CD14-positive monocyte (primary cell): Measurements from ENCODE around the gene SYNRG. TPM values are rescaled to one million over a fixed set of nuclear protein-coding genes. Genes with fewer than 3 reads are reported as not detected.

Source experiments
- DNase-seq, 3 donors: peaks; one replicate each; pipeline ENCODE4 v3.0.0-alpha.2; 2011 to 2022
- H2AFZ ChIP-seq: 2 replicates; pipeline ENCODE4 v1.6.0; 2012; ENCODE audit warnings: mild to moderate bottlenecking, low read depth, low read length, inconsistent platforms; ENCODE audit not compliant: insufficient read depth, poor library complexity, severe bottlenecking
- H3K27ac ChIP-seq, 2 donors: 1 replicate in 1 of 2; 2 replicates in 1 of 2; pipeline ENCODE4 v1.5.1; 2012 to 2013; ENCODE audit warnings: low read length in 2 of 2, control low read depth in 1 of 2, inconsistent platforms in 1 of 2, low read depth in 1 of 2, mild to moderate bottlenecking in 1 of 2
- H3K27me3 ChIP-seq, 2 donors: one replicate each; pipeline versions ENCODE4 v1.6.0 to v1.6.1; 2011 to 2013; ENCODE audit warnings: low read length in 2 of 2; ENCODE audit not compliant: control insufficient read depth in 2 of 2, insufficient read depth in 2 of 2
- H3K36me3 ChIP-seq, 2 donors: replicated peaks in 1 of 2; 1 replicate in 1 of 2; 2 replicates in 1 of 2; pipeline versions ENCODE4 v1.5.1 to v1.6.1; 2012 to 2013; ENCODE audit warnings: low read length in 2 of 2, control low read depth in 1 of 2, inconsistent platforms in 1 of 2, mild to moderate bottlenecking in 1 of 2; ENCODE audit not compliant: insufficient read depth in 2 of 2, control insufficient read depth in 1 of 2
- H3K4me1 ChIP-seq, 2 donors: 1 replicate in 1 of 2; 2 replicates in 1 of 2; pipeline versions ENCODE4 v1.5.1 to v1.6.1; 2012 to 2013; ENCODE audit warnings: low read length in 2 of 2, control low read depth in 1 of 2, inconsistent platforms in 1 of 2, mild to moderate bottlenecking in 1 of 2, moderate library complexity in 1 of 2; ENCODE audit not compliant: insufficient read depth in 2 of 2, control insufficient read depth in 1 of 2
- H3K4me2 ChIP-seq: replicated peaks from 2 replicates; pipeline ENCODE3; 2012; ENCODE audit warnings: low read length, moderate library complexity, mild to moderate bottlenecking; ENCODE audit not compliant: poor library complexity, severe bottlenecking; ENCODE audit errors: extremely low read depth
- H3K4me3 ChIP-seq, 3 experiments: fragments of 200-600 bp in 1 of 3; sonication (generic) in 1 of 3; replicated peaks in 1 of 3; 1 replicate in 2 of 3; 2 replicates in 1 of 3; pipeline ENCODE4 v1.5.1; 2011 to 2013; ENCODE audit warnings: low read length in 3 of 3, mild to moderate bottlenecking in 3 of 3, control low read depth in 2 of 3, low read depth in 2 of 3, inconsistent platforms in 1 of 3, moderate library complexity in 1 of 3
- H3K79me2 ChIP-seq: 2 replicates; pipeline ENCODE4 v1.6.0; 2012; ENCODE audit warnings: mild to moderate bottlenecking, control low read depth, inconsistent platforms, low read length, moderate library complexity; ENCODE audit not compliant: insufficient read depth
- H3K9ac ChIP-seq: 2 replicates; pipeline ENCODE4 v1.6.0; 2017; ENCODE audit warnings: low read length, mild to moderate bottlenecking; ENCODE audit not compliant: insufficient read depth, poor library complexity, severe bottlenecking
- H3K9me3 ChIP-seq, 2 donors: replicated peaks in 1 of 2; 1 replicate in 1 of 2; 2 replicates in 1 of 2; pipeline versions ENCODE4 v1.5.1 to v1.6.1; 2012 to 2013; ENCODE audit warnings: low read length in 2 of 2, control low read depth in 1 of 2; ENCODE audit not compliant: control insufficient read depth in 1 of 2, insufficient read depth in 1 of 2
- H4K20me1 ChIP-seq: 2 replicates; pipeline ENCODE4 v1.6.0; 2012; ENCODE audit warnings: mild to moderate bottlenecking, low read length, control low read depth, moderate library complexity; ENCODE audit not compliant: insufficient read depth
- H3K27ac Mint-ChIP-seq, 7 donors: one replicate each; pipeline ENCODE4 v1.8.0; 2020; ENCODE audit warnings: mild to moderate bottlenecking in 7 of 7, mixed read lengths in 7 of 7, moderate library complexity in 6 of 7, inconsistent platforms in 2 of 7
- H3K27me3 Mint-ChIP-seq, 3 donors: one replicate each; pipeline ENCODE4 v1.8.0; 2021 to 2022; ENCODE audit warnings: low read depth in 3 of 3, mild to moderate bottlenecking in 3 of 3, mixed read lengths in 3 of 3, moderate library complexity in 3 of 3, inconsistent platforms in 1 of 3
- H3K36me3 Mint-ChIP-seq, 2 donors: one replicate each; pipeline ENCODE4 v1.8.0; 2020; ENCODE audit warnings: mixed read lengths in 2 of 2, inconsistent platforms in 1 of 2, mild to moderate bottlenecking in 1 of 2
- H3K4me1 Mint-ChIP-seq: one replicate; pipeline ENCODE4 v1.8.0; 2020; ENCODE audit warnings: mild to moderate bottlenecking, mixed read lengths
- H3K4me3 Mint-ChIP-seq, 2 donors: one replicate each; pipeline ENCODE4 v1.8.0; 2020; ENCODE audit warnings: mild to moderate bottlenecking in 2 of 2, mixed read lengths in 2 of 2, moderate library complexity in 1 of 2
- H3K9me3 Mint-ChIP-seq, 7 donors: one replicate each; pipeline ENCODE4 v1.8.0; 2020 to 2022; ENCODE audit warnings: mixed read lengths in 7 of 7, mild to moderate bottlenecking in 6 of 7, moderate library complexity in 6 of 7, inconsistent platforms in 2 of 7
- CTCF ChIP-seq: fragments of 200-600 bp; IDR thresholded peaks from one replicate; pipeline ENCODE4 v1.8.0; 2022; ENCODE audit warnings: antibody characterized with exemption, mild to moderate bottlenecking
- WGBS: methylation state at CpG from one replicate; pipeline ENCODE4 v1.1.5; 2013; ENCODE audit warnings: missing lambda C conversion rate; ENCODE audit not compliant: insufficient coverage; 5-methylcytosine and 5-hydroxymethylcytosine counted together
- intact Hi-C, 2 donors: fragments of 100-400 bp; cut with micrococcal nuclease; formaldehyde crosslinking; loops; one replicate each; pipeline versions ENCODE4 v1.15.0 to v1.15.1; 2023
- polyA plus RNA-seq, 3 donors: library from polyadenylated mRNA; depleted of rRNA in 1 of 3; unstranded in 2 of 3; stranded (reverse) in 1 of 3; fragments of 300-500 nt in 2 of 3; fragments of >200 nt in 1 of 3; fragmentation: Illumina TruSeq in 2 of 3; gene quantifications; 1 replicate in 2 of 3; 2 replicates in 1 of 3; pipeline ENCODE4 v1.2.3, GENCODE V29; 2012 to 2021

SYNRG gene
- polyA plus RNA-seq, 3 donors, result 13.1 to 17.5 (median 16.9) TPM

- Histone ChIP-seq H3K4me3 (no peak overlapping the region), H3K36me3 (peaks cover 0 to 20% of the 10 kb centered on the region in 2 donors), H3K4me2 (peak overlapping the region; percentile 22), H4K20me1 (peaks cover 67% of the 10 kb centered on the region), H3K27ac (peak overlapping the region in 1 of 2 donors; percentile 56), H2AFZ (no peak overlapping the region), H3K4me1 (peaks cover 24 to 39% of the 10 kb centered on the region in 2 donors), H3K79me2 (peaks cover 77% of the 10 kb centered on the region), H3K27me3 (no peaks in the 10 kb centered on the region), H3K9me3 (no peaks in the 10 kb centered on the region), H3K9ac (no peak overlapping the region)
- no peak for TF ChIP-seq CTCF
- no peaks in the 10 kb centered on the region for H3K9me3 Mint-ChIP-seq
- intact Hi-C loops, result no loop called here
- peak; percentile 9 to 31 (median 15) for DNase-seq
- H3K4me3 Mint-ChIP-seq, result no peak overlapping the region
- peaks cover 6 to 9% of the 10 kb centered on the region in 2 donors for H3K36me3 Mint-ChIP-seq
- peaks cover 34% of the 10 kb centered on the region for H3K4me1 Mint-ChIP-seq
- WGBS, result 40% methylated on average over 5 of the region's 7 CpGs
- peaks cover 0 to 1% (median 0%) of the 10 kb centered on the region in 3 donors for H3K27me3 Mint-ChIP-seq
- H3K27ac Mint-ChIP-seq, result peak overlapping the region; percentile 3 to 85 (median 27)
These were observed 3.3 kb downstream of the SYNRG start for GRCh38 chr17:37605813-37606505.

GRCh38 chr17:37605081-37605480 is 4.1 kb downstream of the SYNRG start:
- Mint-ChIP-seq H3K4me1 (peaks cover 34% of the 10 kb centered on the region), H3K36me3 (peaks cover 13 to 15% of the 10 kb centered on the region in 2 donors), H3K9me3 (no peaks in the 10 kb centered on the region), H3K27me3 (peaks cover 0 to 1% (median 0%) of the 10 kb centered on the region in 3 donors), H3K27ac (peak overlapping the region in 1 of 7 donors; percentile 54), H3K4me3 (no peak overlapping the region)
- H4K20me1 ChIP-seq, result peaks cover 74% of the 10 kb centered on the region
- no peak for TF ChIP-seq CTCF
- peaks cover 83% of the 10 kb centered on the region for H3K79me2 ChIP-seq
- no peak overlapping the region for H3K9ac ChIP-seq
- H3K4me1 ChIP-seq, result peaks cover 24 to 39% of the 10 kb centered on the region in 2 donors
- 80% methylated on average over 1 of the region's 4 CpGs for WGBS
- H3K9me3 ChIP-seq, result no peaks in the 10 kb centered on the region
- H2AFZ ChIP-seq, result no peak overlapping the region
- H3K4me3 ChIP-seq, result no peak overlapping the region
- intact Hi-C loops, result no loop called here
- no peaks in the 10 kb centered on the region for H3K27me3 ChIP-seq
- H3K4me2 ChIP-seq, result no peak overlapping the region
- no peak overlapping the region for H3K27ac ChIP-seq
- no peak for DNase-seq
- H3K36me3 ChIP-seq, result peaks cover 7 to 27% of the 10 kb centered on the region in 2 donors
